HG03575 (cell line): Measurements from ENCODE around the gene TBRG4.
"Not testable (repeated sequence)": the region's sequence is repeated elsewhere in the genome, so short reads cannot be mapped to it uniquely, and the experiment has no call there.

Experiments
- ATAC-seq: cut with Tn5 transposase; IDR thresholded peaks from one replicate; pipeline ENCODE4 v1.9.1; 2021; ENCODE audit not compliant: unreplicated experiment, insufficient number of reproducible peaks, low FRiP score; ENCODE audit errors: extremely low read depth

Gene TBRG4

DNA sequence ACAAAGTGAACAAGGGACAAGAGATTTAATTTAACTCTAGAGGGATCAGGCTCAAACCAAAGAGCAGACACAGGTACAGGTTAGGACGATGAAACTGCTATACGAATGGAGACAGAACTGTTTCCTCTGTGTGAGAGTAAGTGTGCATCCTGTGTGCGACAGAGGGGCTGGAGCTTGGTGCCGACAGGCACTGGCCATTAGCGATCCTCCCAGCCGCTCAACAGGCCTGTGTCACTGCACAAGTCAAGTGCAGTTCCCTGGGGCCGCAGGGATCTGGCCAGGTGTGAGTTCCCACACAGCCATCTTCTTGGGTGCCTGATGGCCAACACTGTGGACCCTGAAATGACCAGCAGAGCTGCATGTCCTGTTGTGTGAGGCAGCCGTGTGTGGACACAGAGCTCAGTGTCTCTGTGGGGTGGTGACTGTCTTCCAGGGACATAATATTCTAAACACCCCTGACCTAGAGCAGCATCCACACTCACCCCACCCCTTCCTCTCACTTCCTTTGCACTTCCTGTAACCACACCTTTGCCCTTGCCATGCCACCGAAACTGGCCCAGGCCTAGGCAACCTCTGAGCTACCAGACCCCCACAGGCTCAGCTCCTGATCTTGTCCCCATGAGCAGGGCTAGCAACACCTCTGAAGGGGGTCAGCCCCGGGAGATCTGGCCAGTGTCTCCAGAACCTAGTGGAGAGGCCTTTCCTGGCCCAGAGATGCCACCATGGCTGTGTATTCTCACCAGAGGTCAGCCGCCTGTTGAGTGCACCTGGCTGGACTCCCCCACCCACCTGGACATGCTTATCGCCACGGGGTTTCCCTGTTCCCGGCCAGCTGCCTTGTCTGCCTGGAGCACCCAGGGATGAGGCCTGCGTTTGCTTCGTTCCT, 11.7 kb upstream of the TBRG4 start:
- no peak for ATAC-seq

DNA sequence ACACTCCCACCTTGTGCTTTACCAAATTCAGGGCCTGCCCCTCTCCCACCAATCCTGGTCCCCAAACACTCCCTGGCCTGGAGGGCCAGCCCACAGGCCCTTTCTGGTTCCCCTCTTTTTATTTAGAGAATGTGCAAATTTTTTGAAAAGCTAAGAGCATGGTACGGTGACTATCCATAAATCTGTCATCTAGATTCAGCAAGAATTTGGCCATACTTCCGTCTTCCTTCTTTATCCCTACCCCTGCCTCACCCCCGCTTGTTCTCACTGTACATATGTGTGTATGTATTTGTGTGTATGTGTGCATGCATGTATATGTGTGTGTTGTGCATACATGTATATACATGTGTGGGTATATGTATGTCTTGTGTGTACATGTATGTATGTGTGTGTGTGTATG, 8.1 kb upstream of the TBRG4 start:
- no peak for ATAC-seq

- no peak for ATAC-seq
Observed at GRCh38 chr7:45118889-45119331, 7.4 kb upstream of the TBRG4 start.

DNA sequence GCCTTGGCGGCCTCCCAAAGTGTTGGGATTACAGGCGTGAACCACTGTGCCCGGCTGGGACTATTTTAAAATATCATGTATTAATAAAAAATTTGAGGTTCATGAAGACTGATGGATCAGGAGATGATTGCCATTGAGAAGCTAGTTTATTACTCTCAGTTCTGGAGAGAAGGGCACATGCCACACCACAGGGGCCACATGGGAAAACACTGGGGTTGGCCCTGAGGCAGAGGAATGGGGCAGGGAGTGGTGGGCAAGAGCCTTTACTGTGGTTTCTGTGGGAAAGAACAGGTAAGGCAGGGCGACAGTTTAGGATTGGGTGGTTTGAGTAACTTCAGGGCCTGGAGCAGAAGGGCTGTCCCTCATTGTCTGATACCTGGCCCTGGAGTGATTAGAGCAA, 6.8 kb upstream of the TBRG4 start:
- ATAC-seq: no peak

DNA sequence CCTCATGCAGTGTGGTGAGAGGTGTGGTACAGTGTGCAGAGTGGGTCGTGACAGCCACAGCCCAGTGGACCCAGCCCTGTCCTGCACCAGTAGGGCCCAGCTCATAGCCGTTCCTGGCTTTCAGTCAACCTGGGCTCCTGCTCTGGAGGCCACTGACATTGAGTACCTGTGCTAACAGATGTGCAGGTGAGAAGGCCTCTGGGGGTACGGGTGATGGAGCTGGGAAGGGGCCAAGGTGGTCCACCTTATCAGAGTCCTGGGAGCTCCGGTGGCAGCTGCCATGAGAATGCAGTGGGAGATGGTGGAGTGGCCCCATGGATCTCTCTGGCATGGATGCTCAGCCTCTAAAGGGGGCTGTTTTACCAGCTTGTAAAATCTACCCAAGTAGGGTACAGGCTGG, 6.1 kb upstream of the TBRG4 start:
- no peak for ATAC-seq

DNA sequence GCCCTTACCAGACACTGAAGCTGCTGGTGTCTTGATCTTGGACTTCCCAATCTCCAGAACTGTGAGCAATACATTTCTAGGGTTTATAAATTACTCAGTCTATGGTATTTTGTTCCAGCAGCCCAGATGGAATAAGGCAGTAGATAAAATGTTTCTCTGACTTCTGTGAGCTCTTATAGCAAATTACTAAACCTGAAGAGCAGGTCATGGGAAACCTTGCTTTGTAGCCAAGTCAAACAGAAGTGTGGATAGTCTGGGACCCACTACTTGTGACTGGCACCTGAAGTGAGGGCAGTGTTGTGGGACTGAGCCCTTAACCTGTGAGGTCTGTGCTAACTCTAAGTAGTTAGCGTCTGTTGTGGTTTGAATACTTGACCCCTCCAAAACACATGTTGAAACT, 4.6 kb upstream of the TBRG4 start:
- ATAC-seq: no peak

DNA sequence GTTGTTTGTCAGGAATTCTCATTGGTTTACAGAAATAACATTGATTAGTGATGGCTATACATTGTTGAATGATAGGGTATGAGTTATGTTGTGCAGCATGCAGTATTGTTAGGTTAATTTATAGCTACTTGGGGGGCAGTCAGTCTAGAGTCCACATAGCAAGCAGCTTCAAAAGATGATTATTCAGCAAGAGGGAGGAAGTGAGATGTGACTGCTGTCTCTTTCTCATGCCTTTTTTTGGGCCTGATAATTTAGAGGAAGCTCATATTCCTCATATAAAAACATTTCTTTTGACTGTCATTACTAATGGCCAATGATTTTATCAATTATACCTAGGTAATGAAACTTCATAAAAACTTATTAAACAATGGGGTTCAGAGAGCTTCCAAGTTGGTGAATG, 3.4 kb upstream of the TBRG4 start:
- ATAC-seq: no peak

- not testable (repeated sequence) for ATAC-seq
Observed at GRCh38 chr7:45114257-45114656, 2.8 kb upstream of the TBRG4 start.

GRCh38 chr7:45112648-45113047, 1.2 kb upstream of the TBRG4 start:
- ATAC-seq: no peak

DNA sequence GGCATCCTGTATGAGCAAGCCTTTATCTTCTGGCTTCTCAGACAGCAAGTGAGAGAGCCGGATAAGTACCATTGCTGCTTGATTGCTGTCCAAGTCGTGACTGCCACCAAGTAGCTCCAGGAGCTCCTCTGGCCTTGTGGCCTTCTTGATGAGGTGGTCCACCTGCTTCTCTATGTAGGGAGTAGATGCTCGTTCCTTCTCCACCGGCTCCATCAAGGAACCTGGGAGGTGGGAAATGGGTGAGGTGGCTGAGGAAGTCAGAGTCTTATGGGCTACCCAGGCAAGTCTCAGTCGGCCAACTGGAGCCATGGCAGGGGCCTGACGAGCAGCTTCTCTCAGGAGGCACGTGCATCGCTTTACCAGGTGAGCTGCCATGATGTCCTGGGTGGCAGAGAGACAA, 2.6 kb downstream of the TBRG4 start:
- no peak for ATAC-seq

DNA sequence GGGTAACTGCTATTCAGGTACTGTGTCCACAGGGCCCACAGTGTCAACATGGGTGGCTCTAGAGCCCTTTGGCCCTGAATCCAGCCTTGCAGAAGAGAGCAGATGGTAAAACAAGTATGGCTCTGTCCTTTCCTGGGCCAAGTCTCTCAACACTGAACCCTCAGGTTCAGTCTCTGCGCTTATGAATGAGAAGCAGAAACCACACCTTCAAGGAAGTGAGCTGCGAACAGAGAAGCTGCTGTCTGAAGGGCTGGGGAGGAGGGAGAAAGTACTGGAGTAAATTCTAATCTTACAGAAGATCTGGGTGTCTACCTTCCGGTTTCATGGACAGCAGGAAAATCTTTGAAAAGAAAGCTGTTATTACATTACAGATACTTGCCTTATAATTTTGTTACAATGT, 4.1 kb downstream of the TBRG4 start:
- ATAC-seq: no peak

DNA sequence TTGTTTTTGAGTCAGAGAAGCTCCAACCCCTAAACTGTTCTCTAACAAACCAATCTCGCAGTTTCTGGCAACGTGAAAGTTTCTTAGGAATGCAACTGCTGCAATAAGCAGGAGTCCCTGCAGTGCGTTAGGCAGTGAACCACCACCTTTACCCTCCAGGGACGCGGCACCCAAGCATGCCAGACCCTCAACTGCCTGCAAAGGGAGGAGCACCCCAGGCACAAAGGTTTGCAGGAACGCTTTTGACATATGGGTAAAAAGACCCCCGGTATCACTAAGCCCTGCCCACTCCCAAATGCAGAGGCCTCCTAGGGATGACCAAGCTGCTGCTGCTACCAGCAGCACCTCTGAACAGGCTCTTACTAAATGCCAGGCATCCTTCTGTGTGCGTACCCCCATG, 4.7 kb downstream of the TBRG4 start:
- ATAC-seq: no peak

GRCh38 chr7:45105588-45106188, 5.8 kb downstream of the TBRG4 start:
- ATAC-seq: no peak

DNA sequence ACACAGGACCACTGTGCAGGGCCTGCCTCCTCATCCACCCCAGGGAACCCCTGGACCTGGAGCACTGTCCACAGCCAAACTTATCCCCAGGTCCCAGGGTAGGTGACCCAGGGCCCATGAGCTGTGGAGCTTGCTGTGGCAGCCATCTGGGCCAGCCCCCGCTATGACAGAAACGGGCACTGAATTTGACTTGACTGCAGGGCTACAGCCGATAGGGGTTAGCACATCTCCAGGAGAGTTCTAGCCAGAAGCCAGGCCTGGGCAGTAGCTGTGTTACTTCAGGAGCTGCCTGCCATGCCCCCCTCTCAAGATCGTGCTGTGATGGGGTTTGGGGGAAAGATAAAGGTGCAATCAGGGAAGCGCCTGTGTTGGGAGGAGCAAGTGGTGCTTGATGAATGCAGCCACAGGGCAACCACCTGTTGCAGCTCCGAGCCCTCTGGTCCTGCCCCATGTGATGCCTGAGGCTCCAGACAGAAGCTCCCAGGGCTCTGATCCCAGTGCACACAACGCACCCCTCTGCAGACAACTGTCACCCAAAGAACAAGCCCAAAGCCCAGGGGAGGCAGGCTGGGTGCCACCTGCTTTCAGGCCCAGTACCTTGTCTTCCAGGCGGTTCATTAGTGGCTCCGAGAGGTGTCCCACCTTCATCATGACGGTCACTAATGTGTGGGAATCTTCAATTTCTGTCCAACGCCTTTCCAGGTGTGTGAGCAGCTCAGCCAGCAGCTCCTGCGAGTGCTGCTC, 6.5 kb downstream of the TBRG4 start:
- no peak for ATAC-seq

GRCh38 chr7:45103958-45104843, 7.3 kb downstream of the TBRG4 start:
- no peak for ATAC-seq

DNA sequence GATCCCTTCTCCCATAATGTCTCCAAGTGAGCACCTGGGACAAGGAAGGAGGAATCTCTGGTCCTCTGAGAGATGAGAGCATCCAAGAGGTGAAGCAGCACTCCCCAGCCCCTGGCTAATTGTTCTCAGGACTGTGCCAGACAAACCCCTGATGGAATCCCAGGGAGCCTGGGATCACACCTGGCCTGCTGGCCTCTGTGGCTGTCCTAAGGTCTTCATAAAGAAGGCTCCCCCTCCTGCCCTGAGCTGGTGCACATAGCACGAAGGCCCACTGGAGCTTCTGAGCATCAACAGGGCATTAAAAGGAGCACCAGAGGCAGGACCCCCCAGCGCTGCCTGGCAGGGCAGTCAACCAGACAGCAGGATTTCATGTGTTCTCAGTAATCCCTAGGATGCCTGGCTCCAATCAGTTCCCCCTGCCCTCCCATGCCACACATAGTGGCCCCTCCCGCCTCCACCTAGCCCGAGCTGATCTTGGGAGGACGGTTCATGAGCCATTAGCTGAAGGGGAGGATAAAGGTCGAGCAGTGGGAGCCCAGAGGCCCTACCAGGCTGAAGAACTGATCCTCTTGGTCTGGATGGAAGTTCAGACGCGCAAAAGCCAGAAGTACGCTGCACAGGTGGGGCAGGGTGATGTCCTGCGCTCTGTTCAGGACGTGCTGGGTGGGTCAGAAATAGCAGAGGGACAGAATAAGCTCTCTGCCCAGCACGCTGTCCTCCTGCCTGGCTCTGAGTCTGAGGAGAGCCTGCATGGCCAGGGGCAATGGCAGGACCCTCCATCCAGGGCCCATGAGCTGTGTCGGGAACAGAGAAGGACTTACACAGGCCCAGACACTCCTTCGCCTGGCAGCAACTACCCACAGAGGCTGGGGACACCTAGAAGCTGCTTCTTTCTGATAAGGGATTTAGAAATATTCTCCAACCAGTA, 8.4 kb downstream of the TBRG4 start:
- no peak for ATAC-seq

- ATAC-seq: no peak
Observed at GRCh38 chr7:45101748-45102147, 9.7 kb downstream of the TBRG4 start.
